ENCODE data around the gene ASTN2. TPM values are rescaled to one million over a fixed set of nuclear protein-coding genes. Genes with fewer than 3 reads are reported as not detected.

The ASTN2 gene
- total and polyA plus RNA-seq, 2 donors (not counting 3 experiments of a cell fraction or from before 2014, with no cell fraction given): 1.0 to 1.9 TPM

- Histone ChIP-seq H3K27ac (ENCODE audit: insufficient read depth, low read depth, low read length) (no peak overlapping the region), H3K9me1 (replicated peaks; ENCODE audit: control insufficient read depth, extremely low read depth, insufficient read depth, low read length) (no peaks in the 10 kb centered on the region), H3K9me3 (replicated peaks; ENCODE audit: control insufficient read depth, insufficient read depth, low read length) (no peaks in the 10 kb centered on the region), H3K4me3 (replicated peaks in 1 of 3; ENCODE audit: insufficient read depth in 1 of 3, low read depth in 1 of 3, low read length in 3 of 3) (no peak overlapping the region), H3K27me3 (ENCODE audit: control insufficient read depth in 2 of 2, insufficient read depth in 2 of 2, low read length in 2 of 2) (no peaks in the 10 kb centered on the region), H4K20me1 (replicated peaks; ENCODE audit: control insufficient read depth, extremely low read depth, insufficient read depth, low read length) (no peaks in the 10 kb centered on the region), H3K4me2 (ENCODE audit: insufficient read depth, low read length) (no peak overlapping the region), H2AFZ (ENCODE audit: low read depth, low read length) (no peak overlapping the region), H3K79me2 (ENCODE audit: control insufficient read depth, insufficient read depth, low read length) (no peaks in the 10 kb centered on the region), H3K9ac (replicated peaks; ENCODE audit: extremely low read depth, insufficient read depth, low read length) (no peak overlapping the region), H3K4me1 (ENCODE audit: control insufficient read depth, extremely low read depth, insufficient read depth, low read length) (no peaks in the 10 kb centered on the region), H3K36me3 (ENCODE audit: control insufficient read depth in 2 of 2, extremely low read depth in 1 of 2, insufficient read depth in 2 of 2, low read length in 2 of 2) (no peaks in the 10 kb centered on the region)
- BruUV-seq (replicated peaks): no TSS peak
- ChIA-PET POLR2A (no interaction called here), CTCF (no interaction called here)
- DNase-seq (ENCODE audit: low read depth, low spot score): no peak
- no peak for FAIRE-seq
- intact Hi-C loops (cut with micrococcal nuclease): no loop called here
- TF ChIP-seq EZH2 (IDR thresholded peaks at IDR 0.05; ENCODE audit: borderline replicate concordance, low read depth, low read length, severe bottlenecking) (no peak), JUN (IDR thresholded peaks at IDR 0.05; ENCODE audit: borderline replicate concordance, insufficient read depth, insufficient read length, low read depth) (no peak)
- dilution Hi-C loops (cut with MboI; ENCODE audit: extremely low pct_ligation_motif_present, low sequenced_read_pairs): no loop called here
These were observed 1010.6 kb downstream of the ASTN2 start for GRCh38 chr9:116404228-116404627.

GRCh38 chr9:116403171-116403570 lies 1011.7 kb downstream of the ASTN2 start:
- dilution Hi-C loops (cut with MboI; ENCODE audit: extremely low pct_ligation_motif_present, low sequenced_read_pairs): no loop called here
- ChIA-PET CTCF (no interaction called here), POLR2A (no interaction called here)
- H3K4me3 ChIP-seq (replicated peaks in 1 of 3; ENCODE audit: insufficient read depth in 1 of 3, low read depth in 1 of 3, low read length in 3 of 3): no peak overlapping the region
- no TSS peak for BruUV-seq (replicated peaks)
- no peaks in the 10 kb centered on the region for H3K4me1 ChIP-seq (ENCODE audit: control insufficient read depth, extremely low read depth, insufficient read depth, low read length)
- no peak overlapping the region for H2AFZ ChIP-seq (ENCODE audit: low read depth, low read length)
- no peaks in the 10 kb centered on the region for H3K9me1 ChIP-seq (replicated peaks; ENCODE audit: control insufficient read depth, extremely low read depth, insufficient read depth, low read length)
- no peak overlapping the region for H3K27ac ChIP-seq (ENCODE audit: insufficient read depth, low read depth, low read length)
- FAIRE-seq (no peak), DNase-seq (ENCODE audit: low read depth, low spot score) (no peak)
- TF ChIP-seq FOS (IDR thresholded peaks at IDR 0.05; ENCODE audit: borderline replicate concordance, insufficient read depth, low read length) (no peak), JUN (IDR thresholded peaks at IDR 0.05; ENCODE audit: borderline replicate concordance, insufficient read depth, insufficient read length, low read depth) (no peak), GATA2 (IDR thresholded peaks at IDR 0.05; ENCODE audit: insufficient read depth, insufficient read length, low read depth, low read length) (no peak), EZH2 (IDR thresholded peaks at IDR 0.05; ENCODE audit: borderline replicate concordance, low read depth, low read length, severe bottlenecking) (no peak), CTCF (IDR thresholded peaks at IDR 0.05; ENCODE audit: extremely low read depth in 1 of 2, insufficient read depth in 1 of 2, low read depth in 1 of 2, low read length in 2 of 2) (no peak), POLR2AphosphoS5 (IDR thresholded peaks at IDR 0.05; ENCODE audit: insufficient read depth, low read depth, low read length) (no peak), MAX (IDR thresholded peaks at IDR 0.05; ENCODE audit: insufficient read depth, insufficient read length) (no peak), POLR2A (IDR thresholded peaks at IDR 0.05; ENCODE audit: low read depth, low read length) (no peak)
- no peaks in the 10 kb centered on the region for H3K79me2 ChIP-seq (ENCODE audit: control insufficient read depth, insufficient read depth, low read length)
- intact Hi-C loops (cut with micrococcal nuclease): no loop called here
- H3K27me3 ChIP-seq (ENCODE audit: control insufficient read depth in 2 of 2, insufficient read depth in 2 of 2, low read length in 2 of 2): no peaks in the 10 kb centered on the region
- H3K36me3 ChIP-seq (ENCODE audit: control insufficient read depth in 2 of 2, extremely low read depth in 1 of 2, insufficient read depth in 2 of 2, low read length in 2 of 2): no peaks in the 10 kb centered on the region
- no peak overlapping the region for H3K9ac ChIP-seq (replicated peaks; ENCODE audit: extremely low read depth, insufficient read depth, low read length)
- no peaks in the 10 kb centered on the region for H3K9me3 ChIP-seq (replicated peaks; ENCODE audit: control insufficient read depth, insufficient read depth, low read length)
- H4K20me1 ChIP-seq (replicated peaks; ENCODE audit: control insufficient read depth, extremely low read depth, insufficient read depth, low read length): no peaks in the 10 kb centered on the region
- no peak overlapping the region for H3K4me2 ChIP-seq (ENCODE audit: insufficient read depth, low read length)

All from endothelial cell of umbilical vein (primary cell).